Measurements from ENCODE around the gene RPL18.
A peak's percentile ranks its signal among the peaks of the same experiment; 100 is the strongest.

Gene RPL18

GRCh38 chr19:48618916-48619691 lies at the start of gene RPL18, which contains the start of gene SPHK2 (continued):
- no peak for TF ChIP-seq HIC1 (tag by site-specific recombination; IDR thresholded peaks at IDR 0.05)
- peak; percentile 95; the same call in 1 of the 2 replicates for TF ChIP-seq ZNF24 (tag by site-specific recombination; IDR thresholded peaks at IDR 0.05)
- no peak for TF ChIP-seq ZNF555 (tag by site-specific recombination; conservative IDR thresholded peaks at IDR 0.05)
- TF ChIP-seq ZNF37A (tag by site-specific recombination; IDR thresholded peaks at IDR 0.05), result no peak
- TF ChIP-seq MYNN (tag by site-specific recombination; IDR thresholded peaks at IDR 0.05; ENCODE audit: borderline replicate concordance), result no peak
- peak; percentile 49; the same call in 1 of the 2 replicates for TF ChIP-seq ZBTB10 (tag by site-specific recombination; IDR thresholded peaks at IDR 0.05)
- 0 out of 2 replicates have a peak, but pooled peaks have one; percentile 24 for TF ChIP-seq CTCF (tag by site-specific recombination; IDR thresholded peaks at IDR 0.05)
- peak; percentile 19; the same call in 1 of the 2 replicates for TF ChIP-seq BCL11B (tag by site-specific recombination; IDR thresholded peaks at IDR 0.05; ENCODE audit: low read depth)
- TF ChIP-seq ZNF391 (tag by site-specific recombination; IDR thresholded peaks at IDR 0.05; ENCODE audit: borderline replicate concordance, low read depth), result peak; percentile 78; the same call in 1 of the 2 replicates
- peak; percentile 21; the same call in 1 of the 2 replicates for TF ChIP-seq GLIS1 (tag by site-specific recombination; IDR thresholded peaks at IDR 0.05)
- peak; percentile 13; the same call in 1 of the 2 replicates for TF ChIP-seq GLIS2 (tag by site-specific recombination; IDR thresholded peaks at IDR 0.05)
- TF ChIP-seq ELK4 (IDR thresholded peaks at IDR 0.05; ENCODE audit: borderline replicate concordance, low read depth, low read length), result peak; percentile 19; the same call in 1 of the 2 replicates
- peak; percentile 93 for TF ChIP-seq SP7 (tag by site-specific recombination; IDR thresholded peaks at IDR 0.05)
- TF ChIP-seq ZNF184 (tag by site-specific recombination; IDR thresholded peaks at IDR 0.05), result no peak
- no peak for TF ChIP-seq ZNF473 (tag by site-specific recombination; IDR thresholded peaks at IDR 0.05)
- peak; percentile 99 for TF ChIP-seq ZNF10 (tag by site-specific recombination; IDR thresholded peaks at IDR 0.05)
- TF ChIP-seq ZNF214 (tag by site-specific recombination; IDR thresholded peaks at IDR 0.05; ENCODE audit: borderline replicate concordance), result no peak
- peak; percentile 89 for TF ChIP-seq ZNF501 (tag by site-specific recombination; IDR thresholded peaks at IDR 0.05)
- TF ChIP-seq ZEB2 (tag by site-specific recombination; IDR thresholded peaks at IDR 0.05), result peak; percentile 93
- TF ChIP-seq YY2 (tag by site-specific recombination; IDR thresholded peaks at IDR 0.05), result peak; percentile 85
- peak; percentile 92 for TF ChIP-seq PBX3 (CRISPR knock-in tag; IDR thresholded peaks at IDR 0.05)
- no peak for TF ChIP-seq GFI1B (tag by site-specific recombination; IDR thresholded peaks at IDR 0.05)
- TF ChIP-seq ZBTB8A (tag by site-specific recombination; IDR thresholded peaks at IDR 0.05), result peak; percentile 71; the same call in 1 of the 2 replicates
- TF ChIP-seq ZNF585B (tag by site-specific recombination; IDR thresholded peaks at IDR 0.05), result no peak
- TF ChIP-seq ZNF658 (tag by site-specific recombination; IDR thresholded peaks at IDR 0.05), result no peak
- peak; percentile 82; the same call in 1 of the 2 replicates for TF ChIP-seq KLF7 (tag by site-specific recombination; IDR thresholded peaks at IDR 0.05; ENCODE audit: borderline replicate concordance)
- no peak for TF ChIP-seq ZNF169 (tag by site-specific recombination; IDR thresholded peaks at IDR 0.05)
- no peak for TF ChIP-seq ZNF138 (tag by site-specific recombination; IDR thresholded peaks at IDR 0.05; ENCODE audit: borderline replicate concordance)
- 0 out of 2 replicates have a peak, but pooled peaks have one; percentile 13 for TF ChIP-seq ZNF677 (tag by site-specific recombination; IDR thresholded peaks at IDR 0.05)
- TF ChIP-seq YY1 (tag by site-specific recombination; IDR thresholded peaks at IDR 0.05), result peak; percentile 77

Data from HEK293 (cell line).